HepG2 (cell line): ENCODE results near the gene GRID1. TPM values are rescaled to one million over a fixed set of nuclear protein-coding genes. Genes with fewer than 3 reads are reported as not detected.

Experiments
- ATAC-seq: fragments of 200-7000 bp; cut with Tn5 transposase; 3 replicates; pipeline ENCODE4 v1.9.1; 2020; ENCODE audit warnings: mild to moderate bottlenecking, moderate library complexity
- BruUV-seq: library from RNA; stranded (reverse); fragments of 400-500 nt; replicated peaks from 2 replicates; lab custom pipeline; 2021; lab: Mats Ljungman, UMichigan
- CTCF ChIA-PET: fragments of 300-600 bp; formaldehyde crosslinking; extraction: SDS; loops from one replicate; lab custom pipeline; 2021; ENCODE audit warnings: low total read pairs, inconsistent platforms, low intra/inter-chr PET ratio; lab: Yijun Ruan, JAX
- POLR2A ChIA-PET: fragments of 350-600 bp; sonication (Branson Sonifier 250); formaldehyde crosslinking; loops from one replicate; lab custom pipeline; 2020; ENCODE audit warnings: antibody characterized with exemption, inconsistent platforms; lab: Yijun Ruan, JAX
- DNase-seq: peaks from one replicate; pipeline ENCODE4 v3.0.0-alpha.2; 2015; ENCODE audit warnings: low spot score
- FAIRE-seq: peaks from 3 replicates; lab custom pipeline; 2011; peaks lifted over from hg19 to GRCh38; lab: Jason Lieb, UNC
- H2AFZ ChIP-seq: one replicate; pipeline ENCODE4 v1.6.1; 2011; ENCODE audit warnings: low read length, inconsistent platforms
- H3K27ac ChIP-seq: fragments of 300-600 bp; 3 replicates; pipeline ENCODE4 v1.8.0; 2011; ENCODE audit warnings: mixed run types, mild to moderate bottlenecking, mixed read lengths, low read length, inconsistent platforms; ENCODE audit not compliant: insufficient read depth; ENCODE audit errors: extremely low read length
- H3K27me3 ChIP-seq, 2 experiments: fragments of 200-600 bp in 1 of 2; 2 replicates in 1 of 2; 3 replicates in 1 of 2; pipeline versions ENCODE4 v1.6.0 to v1.8.0; 2011; ENCODE audit warnings: low read length in 2 of 2, mild to moderate bottlenecking in 2 of 2, moderate library complexity in 2 of 2, inconsistent platforms in 1 of 2; ENCODE audit not compliant: insufficient read depth in 2 of 2, control insufficient read depth in 1 of 2
- H3K36me3 ChIP-seq, 2 experiments: fragments of 200-600 bp in 1 of 2; replicated peaks in 1 of 2; 2 replicates in 1 of 2; 3 replicates in 1 of 2; pipeline versions ENCODE4 v1.5.1 to v1.8.0; 2011; ENCODE audit warnings: low read length in 2 of 2, inconsistent platforms in 1 of 2; ENCODE audit not compliant: insufficient read depth in 2 of 2, control insufficient read depth in 1 of 2
- H3K4me1 ChIP-seq: 2 replicates; pipeline ENCODE4 v1.5.1; 2012; ENCODE audit warnings: low read length, inconsistent platforms; ENCODE audit not compliant: insufficient read depth
- H3K4me2 ChIP-seq: 2 replicates; pipeline ENCODE4 v1.6.0; 2011; ENCODE audit warnings: low read depth, low read length, inconsistent platforms
- H3K4me3 ChIP-seq, 3 experiments: fragments of 200-600 bp in 1 of 3; sonication (generic), shearing (Covaris generic) in 1 of 3; replicated peaks in 1 of 3; 2 replicates each; pipeline ENCODE4 v1.5.1; 2011 to 2016; ENCODE audit warnings: low read length in 3 of 3, inconsistent platforms in 2 of 3, low read depth in 2 of 3, mild to moderate bottlenecking in 2 of 3, control low read depth in 1 of 3, mixed read lengths in 1 of 3; ENCODE audit not compliant: insufficient read depth in 1 of 3
- H3K79me2 ChIP-seq: one replicate; pipeline ENCODE4 v1.6.1; 2011; ENCODE audit warnings: low read length, inconsistent platforms; ENCODE audit not compliant: insufficient read depth
- H3K9ac ChIP-seq: 2 replicates; pipeline ENCODE4 v1.6.0; 2011; ENCODE audit warnings: mild to moderate bottlenecking, low read depth, low read length, inconsistent platforms; ENCODE audit not compliant: insufficient read depth
- H3K9me3 ChIP-seq: 2 replicates; pipeline ENCODE4 v1.5.1; 2012; ENCODE audit warnings: mild to moderate bottlenecking, low read length
- H4K20me1 ChIP-seq: 2 replicates; pipeline ENCODE4 v1.6.0; 2011; ENCODE audit warnings: inconsistent platforms, mild to moderate bottlenecking, low read length, moderate library complexity; ENCODE audit not compliant: insufficient read depth
- ELF1 ChIP-seq: sonication (generic); formaldehyde crosslinking; IDR thresholded peaks from 2 replicates; pipeline ENCODE4 v1.4.0; 2020; ENCODE audit warnings: missing genetic modification reagents
- FOXK1 ChIP-seq: sonication (generic); formaldehyde crosslinking; IDR thresholded peaks from 2 replicates; pipeline ENCODE4 v1.4.0; 2020; ENCODE audit warnings: low read depth, missing genetic modification reagents, borderline replicate concordance
- KDM2A ChIP-seq: sonication (generic); formaldehyde crosslinking; IDR thresholded peaks from 2 replicates; pipeline ENCODE4 v1.4.0; 2020; ENCODE audit warnings: low read depth, missing genetic modification reagents, borderline replicate concordance
- KLF13 ChIP-seq: sonication (generic); formaldehyde crosslinking; IDR thresholded peaks from 2 replicates; pipeline ENCODE4 v1.4.0; 2020; ENCODE audit warnings: mild to moderate bottlenecking, missing genetic modification reagents
- POLR2AphosphoS5 ChIP-seq: IDR thresholded peaks from 2 replicates; pipeline ENCODE4 v1.6.1; 2012; ENCODE audit warnings: low read depth, low read length
- SP5 ChIP-seq: IDR thresholded peaks from 2 replicates; pipeline ENCODE4 v1.6.1; 2016; ENCODE audit warnings: low read depth, borderline replicate concordance
- TGIF2 ChIP-seq: IDR thresholded peaks from 2 replicates; pipeline ENCODE4 v1.6.1; 2016; ENCODE audit warnings: control low read depth, missing compliant biosample characterization
- ZNF441 ChIP-seq: sonication (generic); formaldehyde crosslinking; IDR thresholded peaks from 2 replicates; pipeline ENCODE4 v1.7.0; 2021; ENCODE audit warnings: missing genetic modification reagents, borderline replicate concordance
- WGBS: methylation state at CpG from one replicate; pipeline ENCODE4 v1.1.6; 2017; ENCODE audit warnings: low lambda C conversion rate; 5-methylcytosine and 5-hydroxymethylcytosine counted together
- in situ Hi-C: cut with HindIII; loops from 2 replicates; pipeline ENCODE4 v1.10.0; 2017; ENCODE audit warnings: low pct_unique_long_range_greater_than_20kb; ENCODE audit not compliant: extremely low pct_ligation_motif_present
- intact Hi-C: fragments of 100-400 bp; cut with micrococcal nuclease; formaldehyde crosslinking; loops from one replicate; pipeline ENCODE4 v1.10.0; 2022; ENCODE audit not compliant: unreplicated experiment
- polyA plus RNA-seq, 8 experiments: library from polyadenylated mRNA; depleted of rRNA in 3 of 8; stranded (reverse) in 7 of 8; unstranded in 1 of 8; fragments of >200 nt; fragmentation: Illumina TruSeq in 4 of 8; extraction: Trizol in 4 of 8; gene quantifications; 2 replicates each; pipeline versions ENCODE4 v1.2.1 to v1.2.3, GENCODE V29; 2011 to 2016; ENCODE audit warnings: low read depth in 4 of 8, missing spikeins in 1 of 8, mixed read lengths in 1 of 8; ENCODE audit not compliant: insufficient read depth in 1 of 8
- total RNA-seq, 5 experiments: library from RNA; depleted of rRNA; stranded (reverse); fragments of >200 nt; fragmentation: Illumina TruSeq; extraction: Trizol; gene quantifications; 2 replicates each; pipeline ENCODE4 v1.2.3, GENCODE V29; 2016; ENCODE audit warnings: low read depth in 1 of 5
- TF ChIP-seq, protein P1 (sequence below): sonication (generic); formaldehyde crosslinking; IDR thresholded peaks from 2 replicates; pipeline ENCODE4 v1.4.0; 2020; ENCODE audit warnings: missing genetic modification reagents

Gene GRID1
- total and polyA plus RNA-seq, 2 of the 13 experiments (the other 11 are each of a cell fraction or from before 2014, with no cell fraction given), result 0.05 TPM; not detected in 1

DNA sequence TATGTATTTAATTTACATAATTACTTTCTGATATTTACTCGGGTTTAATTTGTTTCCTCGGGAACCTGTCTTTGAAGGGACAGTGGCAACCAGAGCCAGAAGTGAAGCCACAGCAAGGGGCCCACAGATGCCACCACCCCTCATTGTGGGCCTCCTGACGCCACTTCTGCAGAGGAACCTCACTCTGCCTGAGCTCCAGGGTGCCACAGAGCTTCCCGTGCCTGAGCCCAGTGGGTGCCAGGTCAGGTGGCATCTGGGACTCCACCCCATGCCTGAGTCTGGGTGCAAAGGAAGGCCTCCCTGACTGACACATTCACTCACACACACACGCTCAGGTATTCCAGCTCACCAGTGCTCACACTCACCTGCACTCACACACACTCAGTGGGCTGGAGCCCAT lies 213.7 kb downstream of the GRID1 start:
- FAIRE-seq, result no peak
- DNase-seq, result no peak
- intact Hi-C loops, result no loop called here
- in situ Hi-C loops, result no loop called here
- 0% methylated on average over 4 of the region's 5 CpGs for WGBS
- no peaks in the 10 kb centered on the region for H3K79me2 ChIP-seq
- no peaks in the 10 kb centered on the region for H3K4me1 ChIP-seq
- H3K36me3 ChIP-seq, result no peaks in the 10 kb centered on the region
- H3K4me3 ChIP-seq, result no peak overlapping the region
- POLR2A ChIA-PET, result no interaction called here
- no peak for ATAC-seq
- no peaks in the 10 kb centered on the region for H3K27me3 ChIP-seq
- no peak overlapping the region for H2AFZ ChIP-seq
- no peak overlapping the region for H3K9ac ChIP-seq
- no TSS peak for BruUV-seq
- H4K20me1 ChIP-seq, result no peaks in the 10 kb centered on the region
- H3K27ac ChIP-seq, result no peak overlapping the region
- CTCF ChIA-PET, result no interaction called here
- no peak overlapping the region for H3K4me2 ChIP-seq
- no peaks in the 10 kb centered on the region for H3K9me3 ChIP-seq
- TF ChIP-seq TGIF2 (no peak), FOXK1 (CRISPR knock-in tag) (no peak), ZNF441 (CRISPR knock-in tag) (no peak), SP5 (CRISPR knock-in tag) (no peak), KLF13 (CRISPR knock-in tag) (no peak), KDM2A (no peak), ELF1 (CRISPR knock-in tag) (no peak)
- TF ChIP-seq, protein P1, sequence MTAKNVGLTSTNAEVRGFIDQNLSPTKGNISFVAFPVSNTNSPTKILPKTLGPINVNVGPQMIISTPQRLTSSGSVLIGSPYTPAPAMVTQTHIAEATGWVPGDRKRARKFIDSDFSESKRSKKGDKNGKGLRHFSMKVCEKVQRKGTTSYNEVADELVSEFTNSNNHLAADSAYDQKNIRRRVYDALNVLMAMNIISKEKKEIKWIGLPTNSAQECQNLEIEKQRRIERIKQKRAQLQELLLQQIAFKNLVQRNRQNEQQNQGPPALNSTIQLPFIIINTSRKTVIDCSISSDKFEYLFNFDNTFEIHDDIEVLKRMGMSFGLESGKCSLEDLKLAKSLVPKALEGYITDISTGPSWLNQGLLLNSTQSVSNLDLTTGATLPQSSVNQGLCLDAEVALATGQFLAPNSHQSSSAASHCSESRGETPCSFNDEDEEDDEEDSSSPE (CRISPR knock-in tag), result no peak

DNA sequence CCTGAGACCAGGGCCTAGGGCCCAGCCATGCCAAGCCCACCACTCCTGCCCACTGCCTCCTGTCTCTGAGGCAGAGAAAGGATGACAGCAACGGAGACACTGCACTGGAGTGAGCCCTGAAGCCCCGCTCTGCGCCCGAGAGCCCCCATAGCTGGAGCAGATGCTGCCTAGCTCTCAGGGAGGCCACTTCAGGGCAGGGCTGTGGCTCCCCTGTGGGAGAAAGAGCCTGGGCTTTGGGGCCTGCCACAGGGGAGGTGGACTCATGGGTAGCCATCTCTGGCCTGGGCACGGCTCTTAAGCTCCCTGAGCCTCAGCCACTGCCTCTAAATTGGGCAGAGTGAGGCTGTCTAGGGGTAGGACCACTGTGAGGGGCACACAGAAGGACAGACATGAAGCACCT lies 214.2 kb downstream of the GRID1 start:
- BruUV-seq, result no TSS peak
- no peak for TF ChIP-seq POLR2AphosphoS5
- no peak for TF ChIP-seq ELF1 (CRISPR knock-in tag)
- no CpG with 5 or more reads among the region's 5 CpGs for WGBS
- Histone ChIP-seq H3K36me3 (no peaks in the 10 kb centered on the region), H3K79me2 (no peaks in the 10 kb centered on the region), H3K4me3 (no peak overlapping the region), H2AFZ (no peak overlapping the region), H3K9ac (no peak overlapping the region), H3K4me1 (no peaks in the 10 kb centered on the region), H3K4me2 (no peak overlapping the region), H3K27ac (no peak overlapping the region), H3K9me3 (no peaks in the 10 kb centered on the region), H3K27me3 (no peaks in the 10 kb centered on the region; a peak in 1 of 5 replicates), H4K20me1 (no peaks in the 10 kb centered on the region)
- ChIA-PET CTCF (no interaction called here), POLR2A (no interaction called here)
- FAIRE-seq (no peak), DNase-seq (no peak), ATAC-seq (no peak)
- in situ Hi-C loops (no loop called here), intact Hi-C loops (no loop called here)
